ENCODE results near the gene SNCAIP.

Gene SNCAIP

GRCh38 chr5:122430319-122430586 lies 118.2 kb downstream of the SNCAIP start:
- no peak for DNase-seq

GRCh38 chr5:122431298-122431697 lies 119.3 kb downstream of the SNCAIP start:
- no peak for DNase-seq

GRCh38 chr5:122434205-122434970 lies 122.4 kb downstream of the SNCAIP start:
- no peak for DNase-seq

GRCh38 chr5:122435234-122435633 lies 123.2 kb downstream of the SNCAIP start:
- no peak for DNase-seq

- no peak for DNase-seq
These were observed 123.7 kb downstream of the SNCAIP start for GRCh38 chr5:122435761-122436160.

- DNase-seq = no peak
These were observed 124.6 kb downstream of the SNCAIP start for GRCh38 chr5:122436615-122437014.

- no peak for DNase-seq
These were observed 127.6 kb downstream of the SNCAIP start for GRCh38 chr5:122439645-122440044.

- no peak for DNase-seq
These were observed 130.9 kb downstream of the SNCAIP start for GRCh38 chr5:122442938-122443337.

GRCh38 chr5:122444411-122444810 lies 132.4 kb downstream of the SNCAIP start:
- DNase-seq = no peak

- DNase-seq = no peak
These were observed 133.0 kb downstream of the SNCAIP start for GRCh38 chr5:122445070-122445469.

GRCh38 chr5:122447072-122447471 lies 135.0 kb downstream of the SNCAIP start:
- DNase-seq = no peak

GRCh38 chr5:122447879-122448278 lies 135.8 kb downstream of the SNCAIP start:
- DNase-seq = no peak

- DNase-seq = no peak
These were observed 142.5 kb downstream of the SNCAIP start for GRCh38 chr5:122454541-122454940.

- no peak for DNase-seq
These were observed 143.9 kb downstream of the SNCAIP start for GRCh38 chr5:122455939-122456338.

GRCh38 chr5:122457178-122457826 lies 145.3 kb downstream of the SNCAIP start:
- no peak for DNase-seq

GRCh38 chr5:122458278-122458872 lies 146.3 kb downstream of the SNCAIP start:
- DNase-seq = peak; percentile 29

- no peak for DNase-seq
These were observed 150.4 kb downstream of the SNCAIP start for GRCh38 chr5:122462486-122462885.

- DNase-seq = no peak
These were observed 151.2 kb downstream of the SNCAIP start for GRCh38 chr5:122463221-122463620.

- DNase-seq = no peak
These were observed 152.2 kb downstream of the SNCAIP start for GRCh38 chr5:122464191-122464590.

- DNase-seq = no peak
These were observed 153.1 kb downstream of the SNCAIP start for GRCh38 chr5:122465031-122465577.

GRCh38 chr5:122465994-122466393 lies 154.0 kb downstream of the SNCAIP start:
- DNase-seq = no peak

GRCh38 chr5:122468351-122469116 lies 156.5 kb downstream of the SNCAIP start:
- DNase-seq = no peak

- DNase-seq = no peak
These were observed 157.4 kb downstream of the SNCAIP start for GRCh38 chr5:122469384-122469919.
